Natural killer cell (primary cell): ENCODE data around the gene HSPB9. TPM values are rescaled to one million over a fixed set of nuclear protein-coding genes. Genes with fewer than 3 reads are reported as not detected.
"Not testable (repeated sequence)": the region's sequence is repeated elsewhere in the genome, so short reads cannot be mapped to it uniquely, and the experiment has no call there.

Source experiments
- ATAC-seq, 3 donors: fragments of 150-1000 bp in 2 of 3; fragments of 200-7000 bp in 1 of 3; cut with Tn5 transposase; 1 replicate in 1 of 3; 2 replicates in 2 of 3; pipeline ENCODE4 v1.10.0; 2021; ENCODE audit warnings: mild to moderate bottlenecking in 2 of 3, moderate library complexity in 2 of 3
- DNase-seq, 2 donors: peaks; one replicate each; pipeline versions ENCODE4 v3.0.0 to v3.0.0-alpha.2; 2013 to 2021; ENCODE audit warnings: mixed read lengths in 1 of 2
- H3K27ac ChIP-seq: one replicate; pipeline ENCODE4 v1.5.1; 2013; ENCODE audit warnings: mild to moderate bottlenecking, low read length
- H3K27me3 ChIP-seq: one replicate; pipeline ENCODE4 v1.6.1; 2013; ENCODE audit warnings: low read length; ENCODE audit not compliant: control insufficient read depth, insufficient read depth
- H3K36me3 ChIP-seq: one replicate; pipeline ENCODE4 v1.6.1; 2013; ENCODE audit warnings: low read length; ENCODE audit not compliant: control insufficient read depth, insufficient read depth
- H3K4me1 ChIP-seq: one replicate; pipeline ENCODE4 v1.6.1; 2013; ENCODE audit warnings: low read length; ENCODE audit not compliant: control insufficient read depth, insufficient read depth
- H3K4me3 ChIP-seq: one replicate; pipeline ENCODE4 v1.5.1; 2013; ENCODE audit warnings: low read length
- H3K9me3 ChIP-seq: one replicate; pipeline ENCODE4 v1.6.1; 2013; ENCODE audit warnings: low read length; ENCODE audit not compliant: control insufficient read depth, insufficient read depth
- H3K27ac Mint-ChIP-seq, 2 donors: one replicate each; pipeline ENCODE4 v1.8.0; 2022; ENCODE audit warnings: mild to moderate bottlenecking in 2 of 2, mixed read lengths in 2 of 2, moderate library complexity in 1 of 2
- H3K27me3 Mint-ChIP-seq, 2 donors: one replicate each; pipeline ENCODE4 v1.8.0; 2022; ENCODE audit warnings: low read depth in 2 of 2, mixed read lengths in 2 of 2
- H3K36me3 Mint-ChIP-seq: one replicate; pipeline ENCODE4 v1.8.0; 2022; ENCODE audit warnings: mixed read lengths
- H3K4me1 Mint-ChIP-seq, 2 donors: one replicate each; pipeline ENCODE4 v1.8.0; 2022; ENCODE audit warnings: mixed read lengths in 2 of 2
- H3K4me3 Mint-ChIP-seq: one replicate; pipeline ENCODE4 v1.8.0; 2022; ENCODE audit warnings: mild to moderate bottlenecking, moderate library complexity, mixed read lengths
- H3K9me3 Mint-ChIP-seq, 2 donors: one replicate each; pipeline ENCODE4 v1.8.0; 2022; ENCODE audit warnings: mixed read lengths in 2 of 2
- WGBS: methylation state at CpG from one replicate; pipeline ENCODE4 v1.1.7; 2013; ENCODE audit warnings: missing lambda C conversion rate; ENCODE audit not compliant: insufficient coverage; 5-methylcytosine and 5-hydroxymethylcytosine counted together
- intact Hi-C: fragments of 100-400 bp; cut with micrococcal nuclease; formaldehyde crosslinking; loops from one replicate; pipeline ENCODE4 v1.14.2; 2022
- total RNA-seq, 4 donors: library from RNA; stranded (reverse); fragments of 120-200 nt in 1 of 4; gene quantifications; one replicate each; pipeline versions ENCODE4 v1.2.3 to v1.2.4, GENCODE V29; 2013 to 2022
- TF ChIP-seq, protein P1 (sequence below): fragments of 200-600 bp; IDR thresholded peaks from one replicate; pipeline ENCODE4 v1.8.0; 2022; ENCODE audit warnings: antibody characterized with exemption

The HSPB9 gene
- total RNA-seq, 3 donors from 2014 or later (not counting 1 experiment from before 2014, with no cell fraction given): not detected

- no peak for ATAC-seq
- 81% methylated on average over 8 of the region's 8 CpGs for WGBS
- Histone ChIP-seq H3K9me3 (no peaks in the 10 kb centered on the region), H3K27me3 (no peaks in the 10 kb centered on the region), H3K4me1 (peaks cover 3% of the 10 kb centered on the region), H3K36me3 (peaks cover 18% of the 10 kb centered on the region), H3K27ac (no peak overlapping the region), H3K4me3 (no peak overlapping the region)
- intact Hi-C loops: no loop called here
- Mint-ChIP-seq H3K36me3 (no peaks in the 10 kb centered on the region), H3K9me3 (no peaks in the 10 kb centered on the region), H3K27ac (peak overlapping the region in 1 of 2 donors; percentile 18), H3K27me3 (no peaks in the 10 kb centered on the region), H3K4me3 (no peak overlapping the region), H3K4me1 (peaks cover 28 to 44% of the 10 kb centered on the region in 2 donors)
- DNase-seq: no peak
- TF ChIP-seq, protein P1, sequence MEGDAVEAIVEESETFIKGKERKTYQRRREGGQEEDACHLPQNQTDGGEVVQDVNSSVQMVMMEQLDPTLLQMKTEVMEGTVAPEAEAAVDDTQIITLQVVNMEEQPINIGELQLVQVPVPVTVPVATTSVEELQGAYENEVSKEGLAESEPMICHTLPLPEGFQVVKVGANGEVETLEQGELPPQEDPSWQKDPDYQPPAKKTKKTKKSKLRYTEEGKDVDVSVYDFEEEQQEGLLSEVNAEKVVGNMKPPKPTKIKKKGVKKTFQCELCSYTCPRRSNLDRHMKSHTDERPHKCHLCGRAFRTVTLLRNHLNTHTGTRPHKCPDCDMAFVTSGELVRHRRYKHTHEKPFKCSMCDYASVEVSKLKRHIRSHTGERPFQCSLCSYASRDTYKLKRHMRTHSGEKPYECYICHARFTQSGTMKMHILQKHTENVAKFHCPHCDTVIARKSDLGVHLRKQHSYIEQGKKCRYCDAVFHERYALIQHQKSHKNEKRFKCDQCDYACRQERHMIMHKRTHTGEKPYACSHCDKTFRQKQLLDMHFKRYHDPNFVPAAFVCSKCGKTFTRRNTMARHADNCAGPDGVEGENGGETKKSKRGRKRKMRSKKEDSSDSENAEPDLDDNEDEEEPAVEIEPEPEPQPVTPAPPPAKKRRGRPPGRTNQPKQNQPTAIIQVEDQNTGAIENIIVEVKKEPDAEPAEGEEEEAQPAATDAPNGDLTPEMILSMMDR: no peak
Observed at GRCh38 chr17:42141382-42141781, 18.8 kb downstream of the HSPB9 start.

DNA sequence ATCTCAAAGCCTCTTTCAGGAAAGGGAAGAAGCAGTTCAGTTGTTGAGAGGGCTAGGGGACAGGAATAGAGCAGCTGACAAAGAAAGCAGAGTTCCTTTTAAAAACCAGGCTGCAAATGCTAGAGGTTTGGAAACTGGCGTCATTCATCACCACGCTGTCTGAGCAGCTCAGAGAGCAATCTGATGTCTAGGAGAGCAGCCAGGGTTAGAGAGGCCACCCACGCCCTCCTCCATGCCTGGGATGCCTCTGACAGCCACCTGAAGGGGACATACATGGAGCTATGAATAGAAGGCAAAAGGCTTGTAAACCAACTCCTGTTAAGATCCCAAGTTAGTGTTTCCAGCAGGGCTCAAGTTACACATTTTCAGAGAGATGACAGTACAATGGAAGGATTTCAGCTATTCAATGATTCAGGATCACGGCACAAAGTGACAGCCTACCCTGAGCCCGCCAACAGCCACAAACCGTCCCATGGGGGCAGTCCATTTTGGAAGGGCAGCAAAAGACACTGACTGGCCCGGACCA, 19.8 kb downstream of the HSPB9 start:
- ATAC-seq (no peak), DNase-seq (no peak)
- no peak overlapping the region for H3K4me3 Mint-ChIP-seq
- Histone ChIP-seq H3K4me1 (peaks cover 3% of the 10 kb centered on the region), H3K9me3 (no peaks in the 10 kb centered on the region), H3K27ac (no peak overlapping the region), H3K36me3 (peaks cover 21% of the 10 kb centered on the region), H3K27me3 (no peaks in the 10 kb centered on the region), H3K4me3 (no peak overlapping the region)
- no peaks in the 10 kb centered on the region for H3K9me3 Mint-ChIP-seq
- intact Hi-C loops: no loop called here
- TF ChIP-seq, protein P1: no peak
- no peaks in the 10 kb centered on the region for H3K36me3 Mint-ChIP-seq
- H3K4me1 Mint-ChIP-seq: peaks cover 30 to 49% of the 10 kb centered on the region in 2 donors
- no peak overlapping the region for H3K27ac Mint-ChIP-seq
- 97% methylated on average over 7 of the region's 7 CpGs for WGBS
- no peaks in the 10 kb centered on the region for H3K27me3 Mint-ChIP-seq

- H3K27me3 ChIP-seq, H3K27ac Mint-ChIP-seq, H3K4me3 Mint-ChIP-seq, H3K9me3 ChIP-seq, H3K27me3 Mint-ChIP-seq, H3K4me1 ChIP-seq, intact Hi-C loops, H3K4me3 ChIP-seq, ATAC-seq, DNase-seq, H3K36me3 Mint-ChIP-seq, H3K9me3 Mint-ChIP-seq, H3K27ac ChIP-seq: not testable (repeated sequence)
- H3K36me3 ChIP-seq: peaks cover 23% of the 10 kb centered on the region
- peaks cover 34 to 47% of the 10 kb centered on the region in 2 donors for H3K4me1 Mint-ChIP-seq
- WGBS: 95% methylated on average over 4 of the region's 4 CpGs
Observed at GRCh38 chr17:42143138-42143537, 20.5 kb downstream of the HSPB9 start.

GRCh38 chr17:42146911-42147607, 24.5 kb downstream of the HSPB9 start:
- 93% methylated on average over 13 of the region's 13 CpGs for WGBS
- no peaks in the 10 kb centered on the region for H3K9me3 Mint-ChIP-seq
- ATAC-seq (no peak), DNase-seq (no peak)
- Histone ChIP-seq H3K27me3 (no peaks in the 10 kb centered on the region), H3K9me3 (no peaks in the 10 kb centered on the region), H3K4me3 (no peak overlapping the region), H3K4me1 (no peaks in the 10 kb centered on the region), H3K36me3 (peaks cover 21% of the 10 kb centered on the region), H3K27ac (no peak overlapping the region)
- TF ChIP-seq, protein P1: no peak
- intact Hi-C loops: no loop called here
- H3K27me3 Mint-ChIP-seq: no peaks in the 10 kb centered on the region
- peaks cover 27 to 48% of the 10 kb centered on the region in 2 donors for H3K4me1 Mint-ChIP-seq
- H3K36me3 Mint-ChIP-seq: no peaks in the 10 kb centered on the region
- no peak overlapping the region for H3K4me3 Mint-ChIP-seq
- no peak overlapping the region for H3K27ac Mint-ChIP-seq
